Brain microvascular endothelial cell (primary cell): ENCODE data around the gene EVI5.
"Not testable (repeated sequence)": the region's sequence is repeated elsewhere in the genome, so short reads cannot be mapped to it uniquely, and the experiment has no call there.

Source experiments
- DNase-seq: peaks from one replicate; pipeline ENCODE4 v3.0.0-alpha.2; 2020
- H3K27ac ChIP-seq: fragments of 250-450 bp; sonication (Bioruptor Pico); 2 replicates; pipeline ENCODE4 v1.5.1; 2020; ENCODE audit warnings: mild to moderate bottlenecking, moderate library complexity
- H3K27me3 ChIP-seq: fragments of 250-450 bp; sonication (Bioruptor Pico); replicated peaks from 2 replicates; pipeline ENCODE4 v1.5.1; 2020; ENCODE audit warnings: mild to moderate bottlenecking
- H3K36me3 ChIP-seq: fragments of 250-450 bp; sonication (Bioruptor Pico); replicated peaks from 2 replicates; pipeline ENCODE4 v1.5.1; 2020; ENCODE audit warnings: mild to moderate bottlenecking
- H3K4me3 ChIP-seq: 2 replicates; pipeline ENCODE4 v1.5.1; 2011; ENCODE audit warnings: low read depth, mild to moderate bottlenecking, control low read depth, low read length, moderate library complexity
- in situ Hi-C: cut with HindIII; loops from 2 replicates; pipeline ENCODE4 v1.10.0; 2017; ENCODE audit warnings: low sequenced_read_pairs, low pct_ligation_motif_present
- TF ChIP-seq, protein P1 (sequence below): IDR thresholded peaks from 2 replicates; pipeline ENCODE4 v1.5.1; 2011; ENCODE audit warnings: low read depth, mild to moderate bottlenecking, moderate library complexity, low read length, control low read depth, inconsistent platforms; ENCODE audit errors: missing control alignments

The EVI5 gene

DNA sequence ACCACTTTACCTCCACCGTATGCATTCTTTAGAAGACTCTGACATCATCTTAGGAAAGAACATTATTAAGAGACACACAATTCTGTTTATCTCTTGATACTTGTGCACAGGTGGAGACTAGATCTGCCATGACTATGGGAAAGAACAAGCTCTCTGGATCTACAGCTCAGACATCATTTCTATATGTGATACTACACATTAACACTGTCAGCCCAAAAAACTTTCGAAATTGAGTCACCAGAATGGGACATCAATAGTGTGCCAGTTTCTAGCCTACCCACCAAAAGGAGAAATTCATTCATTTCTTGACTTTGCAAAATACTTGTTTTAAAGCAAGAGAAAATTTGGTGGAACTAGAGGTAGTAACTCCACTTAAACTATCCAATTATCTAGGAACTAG is 6.0 kb upstream of the EVI5 start:
- Histone ChIP-seq H3K36me3 (no peaks in the 10 kb centered on the region), H3K4me3 (no peak overlapping the region), H3K27ac (no peak overlapping the region), H3K27me3 (no peaks in the 10 kb centered on the region)
- in situ Hi-C loops, result no loop called here
- TF ChIP-seq, protein P1, sequence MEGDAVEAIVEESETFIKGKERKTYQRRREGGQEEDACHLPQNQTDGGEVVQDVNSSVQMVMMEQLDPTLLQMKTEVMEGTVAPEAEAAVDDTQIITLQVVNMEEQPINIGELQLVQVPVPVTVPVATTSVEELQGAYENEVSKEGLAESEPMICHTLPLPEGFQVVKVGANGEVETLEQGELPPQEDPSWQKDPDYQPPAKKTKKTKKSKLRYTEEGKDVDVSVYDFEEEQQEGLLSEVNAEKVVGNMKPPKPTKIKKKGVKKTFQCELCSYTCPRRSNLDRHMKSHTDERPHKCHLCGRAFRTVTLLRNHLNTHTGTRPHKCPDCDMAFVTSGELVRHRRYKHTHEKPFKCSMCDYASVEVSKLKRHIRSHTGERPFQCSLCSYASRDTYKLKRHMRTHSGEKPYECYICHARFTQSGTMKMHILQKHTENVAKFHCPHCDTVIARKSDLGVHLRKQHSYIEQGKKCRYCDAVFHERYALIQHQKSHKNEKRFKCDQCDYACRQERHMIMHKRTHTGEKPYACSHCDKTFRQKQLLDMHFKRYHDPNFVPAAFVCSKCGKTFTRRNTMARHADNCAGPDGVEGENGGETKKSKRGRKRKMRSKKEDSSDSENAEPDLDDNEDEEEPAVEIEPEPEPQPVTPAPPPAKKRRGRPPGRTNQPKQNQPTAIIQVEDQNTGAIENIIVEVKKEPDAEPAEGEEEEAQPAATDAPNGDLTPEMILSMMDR, result no peak
- no peak for DNase-seq

DNA sequence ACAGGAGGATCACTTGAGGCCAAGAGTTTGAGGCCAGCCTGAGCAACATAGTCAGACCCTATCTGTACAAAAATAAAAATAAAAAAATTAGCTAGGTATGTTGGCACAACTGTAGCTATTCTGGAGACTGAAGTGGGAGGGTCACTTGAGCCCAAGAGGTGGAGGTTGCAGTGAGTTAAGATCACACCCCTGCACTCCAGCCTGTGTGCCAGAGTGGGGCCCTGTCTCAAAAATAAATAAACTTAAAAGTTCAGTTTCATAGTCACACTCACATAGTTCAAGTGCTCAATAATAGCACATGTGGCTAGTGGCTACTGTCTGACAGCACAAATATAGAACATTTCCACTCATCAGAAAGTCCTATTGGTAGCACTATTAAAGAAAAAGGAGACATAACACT is 5.2 kb upstream of the EVI5 start:
- TF ChIP-seq, protein P1, result no peak
- Histone ChIP-seq H3K27me3 (no peaks in the 10 kb centered on the region), H3K36me3 (no peaks in the 10 kb centered on the region), H3K27ac (no peak overlapping the region), H3K4me3 (no peak overlapping the region)
- in situ Hi-C loops, result no loop called here
- no peak for DNase-seq

DNA sequence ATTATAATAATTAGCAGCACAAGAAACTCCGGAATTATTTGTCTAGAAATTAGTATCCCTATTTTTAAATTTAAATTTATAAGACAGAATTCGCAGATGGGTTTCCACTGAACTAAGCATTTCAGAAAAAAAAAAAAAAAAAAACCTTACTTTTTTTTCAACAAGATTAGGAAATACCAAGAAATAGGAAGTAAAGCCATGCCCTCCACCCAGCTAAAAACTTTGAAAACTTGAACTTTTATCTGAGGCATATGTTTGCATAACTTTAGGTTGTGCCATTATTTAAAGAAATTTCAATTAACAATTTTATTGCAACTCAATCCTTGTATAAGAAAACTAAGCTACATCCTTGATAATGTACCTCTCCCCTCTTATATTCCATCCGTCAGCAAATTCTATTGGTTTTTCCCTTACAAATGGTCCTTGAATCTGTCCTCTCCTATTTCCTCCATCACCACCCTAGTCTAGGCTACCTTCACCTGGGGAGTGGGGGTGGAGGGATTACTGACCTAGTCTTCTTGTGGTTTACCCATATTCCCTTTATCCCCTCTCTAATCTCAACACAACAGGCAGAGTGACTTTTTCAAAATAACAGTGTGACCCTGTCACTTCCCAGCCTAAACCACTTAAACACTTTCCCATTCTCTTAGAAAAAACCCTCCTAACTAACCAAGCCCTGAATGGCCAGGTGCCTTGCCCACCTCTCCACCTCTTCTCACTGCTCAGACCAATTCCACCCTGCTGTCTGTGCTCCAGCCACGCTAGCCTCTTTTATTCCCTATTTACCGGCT is 1.4 kb upstream of the EVI5 start:
- TF ChIP-seq, protein P1, result no peak
- Histone ChIP-seq H3K27ac (no peak overlapping the region), H3K36me3 (no peaks in the 10 kb centered on the region), H3K4me3 (no peak overlapping the region), H3K27me3 (no peaks in the 10 kb centered on the region)
- in situ Hi-C loops, result no loop called here
- DNase-seq, result no peak

DNA sequence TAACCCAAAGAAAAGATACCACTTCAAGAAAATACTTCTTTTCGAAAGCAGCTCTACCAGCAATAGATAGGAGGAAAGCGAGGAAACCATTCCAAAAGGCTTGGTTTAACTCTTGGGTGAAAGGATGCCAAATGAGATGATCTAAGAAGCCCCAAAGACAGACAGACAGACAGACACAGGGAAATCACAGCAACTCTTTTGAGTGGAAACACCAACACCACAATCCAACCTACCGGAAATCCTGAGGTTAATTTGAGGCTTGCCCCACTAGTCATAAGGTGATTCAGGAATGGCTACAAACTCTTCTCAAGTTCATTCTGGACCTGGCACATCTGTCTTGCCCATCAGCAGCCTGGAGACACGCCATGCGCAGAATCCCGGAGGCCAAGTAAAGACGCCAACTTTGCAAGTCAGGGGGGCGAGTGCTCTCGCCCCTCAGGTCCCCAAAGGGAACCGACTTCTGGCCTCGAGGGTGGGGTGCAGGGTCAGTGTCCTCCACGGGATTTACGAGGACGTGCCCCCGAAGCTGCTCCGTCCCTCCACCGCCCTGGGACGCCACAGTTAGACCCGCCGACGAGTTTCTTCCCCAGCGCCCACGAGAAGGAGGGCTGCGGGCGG is 778 bp downstream of the EVI5 start:
- DNase-seq, result peak; percentile 48
- in situ Hi-C loops, result no loop called here
- no peaks in the 10 kb centered on the region for H3K36me3 ChIP-seq
- no peaks in the 10 kb centered on the region for H3K27me3 ChIP-seq
- TF ChIP-seq, protein P1, result no peak
- peak overlapping the region; percentile 85 for H3K4me3 ChIP-seq
- H3K27ac ChIP-seq, result peak overlapping the region; percentile 93

DNA sequence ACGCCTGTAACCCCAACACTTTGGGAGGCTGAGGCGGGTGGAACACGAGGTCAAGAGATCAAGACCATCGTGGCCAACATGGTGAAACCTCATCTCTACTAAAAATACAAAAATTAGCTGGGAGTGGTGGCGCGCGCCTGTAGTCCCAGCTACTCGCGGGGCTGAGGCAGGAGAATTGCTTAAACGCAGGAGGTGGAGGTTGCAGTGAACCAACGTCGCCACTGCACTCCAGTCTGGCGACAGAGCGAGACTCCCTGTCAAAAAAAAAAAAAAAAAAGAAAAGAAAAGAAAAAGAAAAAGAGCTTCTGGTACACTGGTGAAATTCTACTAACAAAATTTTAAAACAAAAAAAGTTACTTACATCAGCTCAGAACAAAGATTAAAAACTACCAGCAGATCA is 1.4 kb downstream of the EVI5 start:
- DNase-seq, H3K27me3 ChIP-seq: not testable (repeated sequence)
- H3K4me3 ChIP-seq, result peak overlapping the region; percentile 85

More for the DNA sequence above, 1.4 kb downstream of the EVI5 start:
- TF ChIP-seq, protein P1, result peak; percentile 19
- in situ Hi-C loops, H3K36me3 ChIP-seq: not testable (repeated sequence)
- peak overlapping the region; percentile 93 for H3K27ac ChIP-seq
